ENCODE results near the gene SPATA9. TPM values are rescaled to one million over a fixed set of nuclear protein-coding genes. Genes with fewer than 3 reads are reported as not detected.

The SPATA9 gene
- total and polyA plus RNA-seq, 9 of the 15 experiments (the other 6 are each of a cell fraction or from before 2014, with no cell fraction given) = 0.16 to 5.5 (median 0.39) TPM; not detected in 3

GRCh38 chr5:95644351-95645042 lies 38.3 kb downstream of the SPATA9 start (continued):
- TF ChIP-seq HBP1 (CRISPR knock-in tag; IDR thresholded peaks at IDR 0.05) (no peak), ZSCAN29 (IDR thresholded peaks at IDR 0.05) (no peak), ETS2 (tag; IDR thresholded peaks at IDR 0.05; ENCODE audit: borderline replicate concordance, poor library complexity, severe bottlenecking) (no peak), RBM22 (IDR thresholded peaks at IDR 0.05; ENCODE audit: low read depth, low read length, poor library complexity, severe bottlenecking) (no peak), BRF1 (IDR thresholded peaks at IDR 0.05; ENCODE audit: borderline replicate concordance, extremely low read depth, insufficient read length) (no peak), LARP7 (IDR thresholded peaks at IDR 0.05) (no peak), VEZF1 (CRISPR knock-in tag; IDR thresholded peaks at IDR 0.05) (no peak), HNRNPLL (IDR thresholded peaks at IDR 0.05; ENCODE audit: low read depth, low read length, poor library complexity, severe bottlenecking) (no peak), POU5F1 (IDR thresholded peaks at IDR 0.05; ENCODE audit: borderline replicate concordance, low read depth, low read length, partially characterized antibody) (no peak), ZFP30 (CRISPR knock-in tag; IDR thresholded peaks at IDR 0.05; ENCODE audit: borderline replicate concordance) (no peak), MECOM (CRISPR knock-in tag; IDR thresholded peaks at IDR 0.05) (no peak), POLR2B (IDR thresholded peaks at IDR 0.05; ENCODE audit: low read depth, partially characterized antibody) (no peak), ARNT (IDR thresholded peaks at IDR 0.05) (peak in 1 of 2 experiments; percentile 39; a peak in 1 of 4 replicates), POLR3G (IDR thresholded peaks at IDR 0.05; ENCODE audit: extremely low read depth, insufficient read length, insufficient replicate concordance) (no peak), MAFG (tag; conservative IDR thresholded peaks at IDR 0.05) (no peak), ZKSCAN8 (CRISPR knock-in tag; IDR thresholded peaks at IDR 0.05) (no peak)
- TF ChIP-seq, protein P1, sequence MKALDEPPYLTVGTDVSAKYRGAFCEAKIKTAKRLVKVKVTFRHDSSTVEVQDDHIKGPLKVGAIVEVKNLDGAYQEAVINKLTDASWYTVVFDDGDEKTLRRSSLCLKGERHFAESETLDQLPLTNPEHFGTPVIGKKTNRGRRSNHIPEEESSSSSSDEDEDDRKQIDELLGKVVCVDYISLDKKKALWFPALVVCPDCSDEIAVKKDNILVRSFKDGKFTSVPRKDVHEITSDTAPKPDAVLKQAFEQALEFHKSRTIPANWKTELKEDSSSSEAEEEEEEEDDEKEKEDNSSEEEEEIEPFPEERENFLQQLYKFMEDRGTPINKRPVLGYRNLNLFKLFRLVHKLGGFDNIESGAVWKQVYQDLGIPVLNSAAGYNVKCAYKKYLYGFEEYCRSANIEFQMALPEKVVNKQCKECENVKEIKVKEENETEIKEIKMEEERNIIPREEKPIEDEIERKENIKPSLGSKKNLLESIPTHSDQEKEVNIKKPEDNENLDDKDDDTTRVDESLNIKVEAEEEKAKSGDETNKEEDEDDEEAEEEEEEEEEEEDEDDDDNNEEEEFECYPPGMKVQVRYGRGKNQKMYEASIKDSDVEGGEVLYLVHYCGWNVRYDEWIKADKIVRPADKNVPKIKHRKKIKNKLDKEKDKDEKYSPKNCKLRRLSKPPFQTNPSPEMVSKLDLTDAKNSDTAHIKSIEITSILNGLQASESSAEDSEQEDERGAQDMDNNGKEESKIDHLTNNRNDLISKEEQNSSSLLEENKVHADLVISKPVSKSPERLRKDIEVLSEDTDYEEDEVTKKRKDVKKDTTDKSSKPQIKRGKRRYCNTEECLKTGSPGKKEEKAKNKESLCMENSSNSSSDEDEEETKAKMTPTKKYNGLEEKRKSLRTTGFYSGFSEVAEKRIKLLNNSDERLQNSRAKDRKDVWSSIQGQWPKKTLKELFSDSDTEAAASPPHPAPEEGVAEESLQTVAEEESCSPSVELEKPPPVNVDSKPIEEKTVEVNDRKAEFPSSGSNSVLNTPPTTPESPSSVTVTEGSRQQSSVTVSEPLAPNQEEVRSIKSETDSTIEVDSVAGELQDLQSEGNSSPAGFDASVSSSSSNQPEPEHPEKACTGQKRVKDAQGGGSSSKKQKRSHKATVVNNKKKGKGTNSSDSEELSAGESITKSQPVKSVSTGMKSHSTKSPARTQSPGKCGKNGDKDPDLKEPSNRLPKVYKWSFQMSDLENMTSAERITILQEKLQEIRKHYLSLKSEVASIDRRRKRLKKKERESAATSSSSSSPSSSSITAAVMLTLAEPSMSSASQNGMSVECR (CRISPR knock-in tag; IDR thresholded peaks at IDR 0.05) = no peak
- TF ChIP-seq, protein P2, sequence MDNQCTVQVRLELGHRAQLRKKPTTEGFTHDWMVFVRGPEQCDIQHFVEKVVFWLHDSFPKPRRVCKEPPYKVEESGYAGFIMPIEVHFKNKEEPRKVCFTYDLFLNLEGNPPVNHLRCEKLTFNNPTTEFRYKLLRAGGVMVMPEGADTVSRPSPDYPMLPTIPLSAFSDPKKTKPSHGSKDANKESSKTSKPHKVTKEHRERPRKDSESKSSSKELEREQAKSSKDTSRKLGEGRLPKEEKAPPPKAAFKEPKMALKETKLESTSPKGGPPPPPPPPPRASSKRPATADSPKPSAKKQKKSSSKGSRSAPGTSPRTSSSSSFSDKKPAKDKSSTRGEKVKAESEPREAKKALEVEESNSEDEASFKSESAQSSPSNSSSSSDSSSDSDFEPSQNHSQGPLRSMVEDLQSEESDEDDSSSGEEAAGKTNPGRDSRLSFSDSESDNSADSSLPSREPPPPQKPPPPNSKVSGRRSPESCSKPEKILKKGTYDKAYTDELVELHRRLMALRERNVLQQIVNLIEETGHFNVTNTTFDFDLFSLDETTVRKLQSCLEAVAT (IDR thresholded peaks at IDR 0.05) = 0 out of 4 replicates have a peak, but pooled peaks have one; percentile 34 to 63
